Body of pancreas (tissue), 4 donors: ENCODE results near the gene TSC22D4.

Source experiments
- POLR2A ChIP-seq, 3 donors: fragments of 450-650 bp; IDR thresholded peaks; one replicate each; pipeline ENCODE4 v1.6.1; 2016; ENCODE audit warnings: antibody characterized with exemption in 3 of 3, mild to moderate bottlenecking in 2 of 3
- TF ChIP-seq, protein P1 (sequence below), 7 experiments: fragments of 450-650 bp in 4 of 7; fragments of 200-600 bp in 3 of 7; sonication (generic) in 3 of 7; IDR thresholded peaks; one replicate each; pipeline ENCODE4 v1.5.1; 2016 to 2019; ENCODE audit warnings: antibody characterized with exemption in 7 of 7

DNA sequence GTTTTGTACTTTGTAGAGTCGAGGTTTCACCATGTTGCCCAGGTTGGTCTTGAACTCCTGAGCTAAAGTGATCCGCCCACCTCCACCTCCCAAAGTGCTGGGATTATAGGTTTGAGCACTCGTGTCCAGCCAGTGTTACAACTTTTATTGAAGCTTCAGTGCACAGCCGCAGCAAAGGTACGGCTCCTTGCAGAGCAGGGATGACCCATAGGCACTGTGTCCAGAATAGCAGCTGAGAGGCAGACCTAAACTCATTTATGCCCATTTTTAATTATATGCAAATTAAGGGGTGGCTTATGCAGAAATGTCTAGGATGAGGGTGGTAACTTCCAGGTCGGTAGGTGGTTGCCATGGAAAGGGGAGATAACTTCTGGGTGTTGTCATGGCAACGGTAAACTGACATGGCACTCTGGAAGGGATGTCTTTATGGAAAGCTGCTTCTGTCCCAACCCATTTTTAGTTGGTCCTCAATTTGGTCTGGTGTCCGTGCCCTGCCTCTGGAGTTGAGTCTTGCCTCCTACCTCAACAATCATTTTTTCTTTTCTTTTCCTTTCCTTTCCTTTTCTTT is 27.4 kb upstream of the TSC22D4 start:
- TF ChIP-seq, protein P1, sequence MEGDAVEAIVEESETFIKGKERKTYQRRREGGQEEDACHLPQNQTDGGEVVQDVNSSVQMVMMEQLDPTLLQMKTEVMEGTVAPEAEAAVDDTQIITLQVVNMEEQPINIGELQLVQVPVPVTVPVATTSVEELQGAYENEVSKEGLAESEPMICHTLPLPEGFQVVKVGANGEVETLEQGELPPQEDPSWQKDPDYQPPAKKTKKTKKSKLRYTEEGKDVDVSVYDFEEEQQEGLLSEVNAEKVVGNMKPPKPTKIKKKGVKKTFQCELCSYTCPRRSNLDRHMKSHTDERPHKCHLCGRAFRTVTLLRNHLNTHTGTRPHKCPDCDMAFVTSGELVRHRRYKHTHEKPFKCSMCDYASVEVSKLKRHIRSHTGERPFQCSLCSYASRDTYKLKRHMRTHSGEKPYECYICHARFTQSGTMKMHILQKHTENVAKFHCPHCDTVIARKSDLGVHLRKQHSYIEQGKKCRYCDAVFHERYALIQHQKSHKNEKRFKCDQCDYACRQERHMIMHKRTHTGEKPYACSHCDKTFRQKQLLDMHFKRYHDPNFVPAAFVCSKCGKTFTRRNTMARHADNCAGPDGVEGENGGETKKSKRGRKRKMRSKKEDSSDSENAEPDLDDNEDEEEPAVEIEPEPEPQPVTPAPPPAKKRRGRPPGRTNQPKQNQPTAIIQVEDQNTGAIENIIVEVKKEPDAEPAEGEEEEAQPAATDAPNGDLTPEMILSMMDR (IDR thresholded peaks at IDR 0.05): no peak
- no peak for TF ChIP-seq POLR2A (IDR thresholded peaks at IDR 0.05)
